Pancreas (tissue), 10 donors: ENCODE data around the gene ZNF324B. TPM values are rescaled to one million over a fixed set of nuclear protein-coding genes. Genes with fewer than 3 reads are reported as not detected.
A peak's percentile ranks its signal among the peaks of the same experiment; 100 is the strongest.

ENCODE experiments used
- ATAC-seq, 4 donors: fragments of 200-7000 bp; cut with Tn5 transposase; one replicate each; pipeline versions ENCODE4 v1.8.0 to v1.9.1; 2020; ENCODE audit warnings: mild to moderate bottlenecking in 4 of 4, moderate library complexity in 4 of 4
- DNase-seq, 6 donors: peaks; one replicate each; pipeline ENCODE4 v3.0.0-alpha.2; 2020
- FAIRE-seq: peaks from 2 replicates; lab custom pipeline; 2012; peaks lifted over from hg19 to GRCh38; lab: Jason Lieb, UNC
- H3K27ac ChIP-seq, 4 donors: fragments of 200-600 bp; sonication (generic); 1 replicate in 3 of 4; 2 replicates in 1 of 4; pipeline versions ENCODE4 v1.5.0 to v1.8.0; 2020
- H3K27me3 ChIP-seq, 4 donors: fragments of 200-600 bp; one replicate each; pipeline ENCODE4 v1.8.0; 2021
- H3K36me3 ChIP-seq, 3 donors: fragments of 200-600 bp; sonication (generic) in 1 of 3; one replicate each; pipeline versions ENCODE4 v1.5.0 to v1.8.0; 2020 to 2021
- H3K4me1 ChIP-seq, 3 donors: fragments of 200-600 bp; one replicate each; pipeline ENCODE4 v1.8.0; 2021
- H3K4me3 ChIP-seq, 4 donors: fragments of 200-600 bp; sonication (generic) in 2 of 4; one replicate each; pipeline versions ENCODE4 v1.5.0 to v1.8.0; 2020 to 2021
- H3K9me3 ChIP-seq, 4 donors: fragments of 200-600 bp; one replicate each; pipeline ENCODE4 v1.8.0; 2021
- CTCF ChIP-seq, 4 donors: fragments of 200-600 bp; sonication (generic) in 3 of 4; IDR thresholded peaks; one replicate each; pipeline versions ENCODE4 v1.5.0 to v1.8.0; 2021; ENCODE audit warnings: antibody characterized with exemption in 4 of 4
- WGBS, 2 donors: extraction: QIAGEN DNeasy Blood & Tissue Kit; methylation state at CpG; one replicate each; pipeline ENCODE4 v1.1.7; 2013; 5-methylcytosine and 5-hydroxymethylcytosine counted together
- intact Hi-C, 3 donors: fragments of 100-400 bp; cut with DNase I; formaldehyde crosslinking; loops; one replicate each; pipeline versions ENCODE4 v1.11.1 to v1.14.2; 2022
- polyA plus RNA-seq, 2 donors: library from polyadenylated mRNA; stranded (reverse); fragments of 200-250 nt; gene quantifications; one replicate each; pipeline ENCODE4 v1.2.3, GENCODE V29; 2013
- total RNA-seq, 6 donors: library from RNA; stranded (reverse); fragmentation: NEBNext Ultra II Directional in 4 of 6; extraction: Animal tissue kit (Norgen Biotek cat#: 25700) in 4 of 6; gene quantifications; one replicate each; pipeline versions ENCODE4 v1.2.1 to v1.2.4, GENCODE V29; 2021 to 2023
- donor health status: healthy with polysubstance abuse.
- donor health status: DM: no; HTN: no; CAD: no; lungs with moderate emphysema.
- donor health status: DM: no; HTN: no; CAD: no.
- donor health status: control.
- donor health status: control.
- donor health status: Bipolar disorder and iron deficiency.
- donor health status: DM: yes; HTN: yes; CAD: no.
- donor health status: DM: no; HTN: no; CAD: no.
- donor health status: DM: no; HTN: no; CAD: no.
- donor health status: DM: yes; HTN: yes; CAD: no.

The ZNF324B gene
- total and polyA plus RNA-seq, 8 donors, result 3.0 to 5.6 (median 4.1) TPM

GRCh38 chr19:58479303-58479702, 27.9 kb downstream of the ZNF324B start:
- H3K27ac ChIP-seq, result no peak overlapping the region
- H3K27me3 ChIP-seq, result no peaks in the 10 kb centered on the region
- intact Hi-C loops, result no loop called here
- H3K9me3 ChIP-seq, result no peaks in the 10 kb centered on the region
- peaks cover 0 to 10% (median 0%) of the 10 kb centered on the region in 3 donors for H3K4me1 ChIP-seq
- no peak for DNase-seq
- no peak overlapping the region for H3K4me3 ChIP-seq
- no peak for FAIRE-seq
- 91 to 93% methylated on average over 7 of the region's 7 CpGs for WGBS, 2 donors
- no peak for TF ChIP-seq CTCF (IDR thresholded peaks at IDR 0.05)
- H3K36me3 ChIP-seq, result peaks cover 0 to 11% (median 0%) of the 10 kb centered on the region in 3 donors
- no peak for ATAC-seq

- H3K36me3 ChIP-seq, result peaks cover 0 to 11% (median 0%) of the 10 kb centered on the region in 3 donors
- no peak for ATAC-seq
- WGBS, 2 donors, result 88 to 90% methylated on average over 28 of the region's 28 CpGs
- no peaks in the 10 kb centered on the region for H3K9me3 ChIP-seq
- no peak for TF ChIP-seq CTCF (IDR thresholded peaks at IDR 0.05)
- H3K27ac ChIP-seq, result no peak overlapping the region
- intact Hi-C loops, result no loop called here
- no peak for FAIRE-seq
- H3K4me1 ChIP-seq, result peaks cover 0 to 9% (median 0%) of the 10 kb centered on the region in 3 donors
- H3K4me3 ChIP-seq, result no peak overlapping the region
- DNase-seq, result peak in 1 of 6 donors; percentile 58
- H3K27me3 ChIP-seq, result no peaks in the 10 kb centered on the region
Observed at GRCh38 chr19:58479736-58480480, 28.5 kb downstream of the ZNF324B start.

- intact Hi-C loops, result no loop called here
- 92 to 94% methylated on average over 20 of the region's 20 CpGs for WGBS, 2 donors
- no peak for FAIRE-seq
- no peak for ATAC-seq
- H3K9me3 ChIP-seq, result no peaks in the 10 kb centered on the region
- H3K27me3 ChIP-seq, result no peaks in the 10 kb centered on the region
- DNase-seq, result peak in 1 of 6 donors; percentile 69
- H3K4me1 ChIP-seq, result peaks cover 0 to 4% (median 0%) of the 10 kb centered on the region in 3 donors
- H3K36me3 ChIP-seq, result peaks cover 0 to 11% (median 0%) of the 10 kb centered on the region in 3 donors
- H3K4me3 ChIP-seq, result no peak overlapping the region
- no peak overlapping the region for H3K27ac ChIP-seq
- no peak for TF ChIP-seq CTCF (IDR thresholded peaks at IDR 0.05)
Observed at GRCh38 chr19:58480481-58480830, 29.0 kb downstream of the ZNF324B start.

GRCh38 chr19:58480831-58481230, 29.4 kb downstream of the ZNF324B start:
- Histone ChIP-seq H3K27ac (no peak overlapping the region), H3K4me3 (no peak overlapping the region), H3K4me1 (peaks cover 0 to 4% (median 0%) of the 10 kb centered on the region in 3 donors), H3K9me3 (no peaks in the 10 kb centered on the region), H3K36me3 (peaks cover 0 to 11% (median 0%) of the 10 kb centered on the region in 3 donors), H3K27me3 (no peaks in the 10 kb centered on the region)
- no peak for FAIRE-seq
- intact Hi-C loops, result no loop called here
- 74 to 75% methylated on average over 2 of the region's 2 CpGs for WGBS, 2 donors
- no peak for TF ChIP-seq CTCF (IDR thresholded peaks at IDR 0.05)
- peak in 1 of 6 donors; percentile 21 for DNase-seq
- ATAC-seq, result no peak

GRCh38 chr19:58482372-58482771, 30.9 kb downstream of the ZNF324B start:
- no peak for TF ChIP-seq CTCF (IDR thresholded peaks at IDR 0.05)
- no peaks in the 10 kb centered on the region for H3K9me3 ChIP-seq
- H3K4me3 ChIP-seq, result no peak overlapping the region
- 90 to 92% methylated on average over 7 of the region's 7 CpGs for WGBS, 2 donors
- no peak for ATAC-seq
- intact Hi-C loops, result no loop called here
- no peaks in the 10 kb centered on the region for H3K27me3 ChIP-seq
- H3K36me3 ChIP-seq, result peaks cover 0 to 11% (median 0%) of the 10 kb centered on the region in 3 donors
- no peaks in the 10 kb centered on the region for H3K4me1 ChIP-seq
- DNase-seq, result peak in 1 of 6 donors; percentile 20
- no peak overlapping the region for H3K27ac ChIP-seq
- no peak for FAIRE-seq
